Transverse colon (tissue), 4 donors: ENCODE measurements around the gene CRABP2. TPM values are rescaled to one million over a fixed set of nuclear protein-coding genes. Genes with fewer than 3 reads are reported as not detected.

Experiments used
- DNase-seq: peaks from one replicate; pipeline ENCODE4 v3.0.0-alpha.2; 2019
- H3K27ac ChIP-seq, 4 donors: fragments of 200-600 bp; sonication (generic); 2 replicates each; pipeline ENCODE4 v1.5.1; 2016 to 2018; ENCODE audit warnings: inconsistent platforms in 4 of 4
- H3K27me3 ChIP-seq: fragments of 200-600 bp; sonication (generic); 2 replicates; pipeline ENCODE4 v1.5.1; 2017; ENCODE audit warnings: inconsistent platforms
- H3K36me3 ChIP-seq, 4 donors: fragments of 200-600 bp; sonication (generic); 2 replicates each; pipeline ENCODE4 v1.5.1; 2017 to 2019; ENCODE audit warnings: inconsistent platforms in 4 of 4
- H3K4me1 ChIP-seq, 4 donors: fragments of 200-600 bp; sonication (generic); 2 replicates each; pipeline ENCODE4 v1.5.1; 2017 to 2020; ENCODE audit warnings: inconsistent platforms in 4 of 4
- H3K4me3 ChIP-seq, 4 donors: fragments of 200-600 bp; sonication (generic); 1 replicate in 1 of 4; 2 replicates in 3 of 4; pipeline versions ENCODE4 v1.5.1 to v1.6.1; 2017 to 2019; ENCODE audit warnings: inconsistent platforms in 4 of 4
- H3K9me3 ChIP-seq, 2 donors: fragments of 200-600 bp; sonication (generic); 2 replicates each; pipeline ENCODE4 v1.5.1; 2017 to 2019; ENCODE audit warnings: inconsistent platforms in 2 of 2
- CTCF ChIP-seq, 5 experiments: fragments of 200-600 bp in 3 of 5; fragments of 450-650 bp in 2 of 5; sonication (generic) in 3 of 5; IDR thresholded peaks; 1 replicate in 2 of 5; 2 replicates in 3 of 5; pipeline ENCODE4 v1.5.1; 2016 to 2017; ENCODE audit warnings: antibody characterized with exemption in 5 of 5, inconsistent platforms in 3 of 5, mild to moderate bottlenecking in 2 of 5, moderate library complexity in 1 of 5
- EP300 ChIP-seq: sonication (generic); formaldehyde crosslinking; IDR thresholded peaks from one replicate; pipeline ENCODE4 v1.6.1; 2017; ENCODE audit warnings: antibody characterized with exemption, low read depth
- POLR2A ChIP-seq: fragments of 450-650 bp; IDR thresholded peaks from one replicate; pipeline ENCODE4 v1.6.1; 2016; ENCODE audit warnings: antibody characterized with exemption, mild to moderate bottlenecking, moderate library complexity
- POLR2AphosphoS5 ChIP-seq, 3 donors: sonication (generic); formaldehyde crosslinking; IDR thresholded peaks; one replicate each; pipeline ENCODE4 v1.6.1; 2016; ENCODE audit warnings: antibody characterized with exemption in 3 of 3
- WGBS, 2 donors: methylation state at CpG; one replicate each; pipeline ENCODE4 v1.1.5; 2018; ENCODE audit warnings: low coverage in 1 of 2; 5-methylcytosine and 5-hydroxymethylcytosine counted together
- in situ Hi-C, 4 donors: fragments of 200-750 bp; cut with MboI; loops; one replicate each; pipeline versions ENCODE4 v1.15.0 to v1.15.1; 2017; ENCODE audit warnings: low sequenced_read_pairs in 3 of 4, low pct_ligation_motif_present in 1 of 4, low pct_unique_long_range_greater_than_20kb in 1 of 4
- intact Hi-C: fragments of 100-400 bp; cut with DNase I; formaldehyde crosslinking; loops from one replicate; pipeline ENCODE4 v1.15.1; 2023; ENCODE audit warnings: low total_unique reads
- total RNA-seq, 4 donors: library from RNA; depleted of rRNA; stranded (reverse); fragments of >200 nt; gene quantifications; one replicate each; pipeline ENCODE4 v1.1.0, GENCODE V29; 2016

Gene CRABP2
- total RNA-seq, 4 donors from 2014 or later, result 0.79 to 1.9 TPM; not detected in 2

GRCh38 chr1:156670359-156670758, 35.0 kb downstream of the CRABP2 start:
- TF ChIP-seq EP300 (no peak), CTCF (IDR thresholded peaks at IDR 0.05) (no peak), POLR2A (no peak), POLR2AphosphoS5 (IDR thresholded peaks at IDR 0.05) (no peak)
- 79% methylated on average over 6 of the region's 6 CpGs; no CpG with 5 or more reads in 1 of the 2 donors for WGBS, 2 donors
- no peaks in the 10 kb centered on the region for H3K9me3 ChIP-seq
- DNase-seq, result no peak
- H3K27ac ChIP-seq, result peak overlapping the region in 2 of 4 donors; percentile 12 to 77
- intact Hi-C loops (no loop called here), in situ Hi-C loops (no loop called here)
- H3K27me3 ChIP-seq, result peaks cover 16% of the 10 kb centered on the region
- peaks cover 18 to 50% (median 20%) of the 10 kb centered on the region in 4 donors for H3K4me1 ChIP-seq
- no peak overlapping the region for H3K4me3 ChIP-seq
- H3K36me3 ChIP-seq, result no peaks in the 10 kb centered on the region

GRCh38 chr1:156669794-156670193, 35.6 kb downstream of the CRABP2 start:
- Histone ChIP-seq H3K4me1 (peaks cover 21 to 52% (median 24%) of the 10 kb centered on the region in 4 donors), H3K36me3 (no peaks in the 10 kb centered on the region), H3K27ac (peak overlapping the region in 2 of 4 donors; percentile 77 to 89), H3K4me3 (no peak overlapping the region), H3K27me3 (peaks cover 11% of the 10 kb centered on the region), H3K9me3 (no peaks in the 10 kb centered on the region)
- 54% methylated on average over 5 of the region's 5 CpGs; no CpG with 5 or more reads in 1 of the 2 donors for WGBS, 2 donors
- no peak for DNase-seq
- in situ Hi-C loops, result no loop called here
- no peak for TF ChIP-seq POLR2AphosphoS5 (IDR thresholded peaks at IDR 0.05)
- no peak for TF ChIP-seq POLR2A
- TF ChIP-seq EP300, result no peak
- no peak for TF ChIP-seq CTCF (IDR thresholded peaks at IDR 0.05)
- intact Hi-C loops, result no loop called here

- H3K27ac ChIP-seq, result peak overlapping the region; percentile 66 to 89 (median 78)
Measured at GRCh38 chr1:156668801-156669637, 36.4 kb downstream of the CRABP2 start.

More at GRCh38 chr1:156668801-156669637, 36.4 kb downstream of the CRABP2 start:
- Histone ChIP-seq H3K27me3 (peaks cover 8% of the 10 kb centered on the region), H3K4me3 (no peak overlapping the region), H3K36me3 (no peaks in the 10 kb centered on the region), H3K9me3 (no peaks in the 10 kb centered on the region), H3K4me1 (peaks cover 27 to 52% (median 31%) of the 10 kb centered on the region in 4 donors)
- intact Hi-C loops (no loop called here), in situ Hi-C loops (no loop called here)
- TF ChIP-seq CTCF (IDR thresholded peaks at IDR 0.05) (no peak), EP300 (no peak), POLR2AphosphoS5 (IDR thresholded peaks at IDR 0.05) (no peak), POLR2A (no peak)
- no peak for DNase-seq
- WGBS, 2 donors, result 79% methylated on average over 14 of the region's 17 CpGs; no CpG with 5 or more reads in 1 of the 2 donors
